Type B pancreatic cell (in vitro differentiated cells): Measurements from ENCODE around the gene ADAM22. TPM values are rescaled to one million over a fixed set of nuclear protein-coding genes. Genes with fewer than 3 reads are reported as not detected.

ENCODE experiments used
- DNase-seq: peaks from one replicate; pipeline ENCODE4 v3.0.0; 2021; ENCODE audit warnings: mixed read lengths; ENCODE audit not compliant: unreplicated experiment; ENCODE audit errors: extremely low spot score
- H3K27ac Mint-ChIP-seq: 2 replicates; pipeline ENCODE4 v1.8.0; 2021; ENCODE audit warnings: mild to moderate bottlenecking, mixed read lengths
- H3K27me3 Mint-ChIP-seq: 2 replicates; pipeline ENCODE4 v1.8.0; 2021; ENCODE audit warnings: mixed read lengths
- H3K36me3 Mint-ChIP-seq: 2 replicates; pipeline ENCODE4 v1.8.0; 2021; ENCODE audit warnings: mixed read lengths
- H3K4me1 Mint-ChIP-seq: one replicate; pipeline ENCODE4 v1.8.0; 2021; ENCODE audit warnings: mixed read lengths; ENCODE audit not compliant: unreplicated experiment
- H3K4me3 Mint-ChIP-seq: 2 replicates; pipeline ENCODE4 v1.8.0; 2021; ENCODE audit warnings: mild to moderate bottlenecking, mixed read lengths
- H3K9me3 Mint-ChIP-seq: 2 replicates; pipeline ENCODE4 v1.8.0; 2021; ENCODE audit warnings: mixed read lengths
- CTCF ChIP-seq: fragments of 200-600 bp; sonication (generic); conservative IDR thresholded peaks from 2 replicates; pipeline ENCODE4 v1.5.0; 2021; ENCODE audit warnings: antibody characterized with exemption, mild to moderate bottlenecking
- total RNA-seq: library from RNA; stranded (reverse); gene quantifications from 2 replicates; pipeline ENCODE4 v1.2.1, GENCODE V29; 2021; ENCODE audit warnings: low replicate concordance

The ADAM22 gene
- total RNA-seq, 1 donor from 2014 or later: 8.1 TPM

GRCh38 chr7:88127637-88128290, 193.7 kb downstream of the ADAM22 start:
- no peak overlapping the region for H3K27ac Mint-ChIP-seq
- no peaks in the 10 kb centered on the region for H3K4me1 Mint-ChIP-seq
- DNase-seq: no peak
- H3K36me3 Mint-ChIP-seq: no peaks in the 10 kb centered on the region
- TF ChIP-seq CTCF: no peak
- H3K27me3 Mint-ChIP-seq: no peaks in the 10 kb centered on the region
- no peaks in the 10 kb centered on the region for H3K9me3 Mint-ChIP-seq
- H3K4me3 Mint-ChIP-seq: no peak overlapping the region

- no peaks in the 10 kb centered on the region for H3K36me3 Mint-ChIP-seq
- H3K4me3 Mint-ChIP-seq: no peak overlapping the region
- H3K27ac Mint-ChIP-seq: no peak overlapping the region
- H3K4me1 Mint-ChIP-seq: no peaks in the 10 kb centered on the region
- DNase-seq: no peak
- H3K9me3 Mint-ChIP-seq: no peaks in the 10 kb centered on the region
- no peaks in the 10 kb centered on the region for H3K27me3 Mint-ChIP-seq
- no peak for TF ChIP-seq CTCF
Measured at GRCh38 chr7:88132725-88133124, 198.7 kb downstream of the ADAM22 start.

GRCh38 chr7:88140947-88141346, 206.9 kb downstream of the ADAM22 start:
- peak overlapping the region; percentile 33 for H3K4me3 Mint-ChIP-seq
- TF ChIP-seq CTCF: no peak
- H3K27me3 Mint-ChIP-seq: no peaks in the 10 kb centered on the region
- no peaks in the 10 kb centered on the region for H3K9me3 Mint-ChIP-seq
- no peak for DNase-seq
- no peaks in the 10 kb centered on the region for H3K36me3 Mint-ChIP-seq
- H3K4me1 Mint-ChIP-seq: peaks cover 5% of the 10 kb centered on the region
- peak overlapping the region; percentile 15 for H3K27ac Mint-ChIP-seq

GRCh38 chr7:88141479-88141878, 207.4 kb downstream of the ADAM22 start:
- Mint-ChIP-seq H3K9me3 (no peaks in the 10 kb centered on the region), H3K4me3 (no peak overlapping the region), H3K4me1 (peaks cover 5% of the 10 kb centered on the region), H3K27ac (no peak overlapping the region), H3K27me3 (no peaks in the 10 kb centered on the region), H3K36me3 (no peaks in the 10 kb centered on the region)
- DNase-seq: no peak
- no peak for TF ChIP-seq CTCF

- Mint-ChIP-seq H3K4me3 (no peak overlapping the region), H3K27ac (no peak overlapping the region), H3K27me3 (no peaks in the 10 kb centered on the region), H3K9me3 (no peaks in the 10 kb centered on the region), H3K4me1 (peaks cover 5% of the 10 kb centered on the region), H3K36me3 (no peaks in the 10 kb centered on the region)
- no peak for TF ChIP-seq CTCF
- DNase-seq: no peak
Measured at GRCh38 chr7:88141953-88142352, 207.9 kb downstream of the ADAM22 start.

- no peaks in the 10 kb centered on the region for H3K36me3 Mint-ChIP-seq
- no peaks in the 10 kb centered on the region for H3K4me1 Mint-ChIP-seq
- H3K4me3 Mint-ChIP-seq: no peak overlapping the region
- DNase-seq: no peak
- TF ChIP-seq CTCF: no peak
- no peak overlapping the region for H3K27ac Mint-ChIP-seq
- no peaks in the 10 kb centered on the region for H3K9me3 Mint-ChIP-seq
- H3K27me3 Mint-ChIP-seq: no peaks in the 10 kb centered on the region
Measured at GRCh38 chr7:88146616-88147015, 212.6 kb downstream of the ADAM22 start.
